Measurements from ENCODE around the gene TTC21A. TPM values are rescaled to one million over a fixed set of nuclear protein-coding genes. Genes with fewer than 3 reads are reported as not detected.

Gene TTC21A
- total RNA-seq, 1 experiment from 2014 or later: 9.5 TPM

DNA sequence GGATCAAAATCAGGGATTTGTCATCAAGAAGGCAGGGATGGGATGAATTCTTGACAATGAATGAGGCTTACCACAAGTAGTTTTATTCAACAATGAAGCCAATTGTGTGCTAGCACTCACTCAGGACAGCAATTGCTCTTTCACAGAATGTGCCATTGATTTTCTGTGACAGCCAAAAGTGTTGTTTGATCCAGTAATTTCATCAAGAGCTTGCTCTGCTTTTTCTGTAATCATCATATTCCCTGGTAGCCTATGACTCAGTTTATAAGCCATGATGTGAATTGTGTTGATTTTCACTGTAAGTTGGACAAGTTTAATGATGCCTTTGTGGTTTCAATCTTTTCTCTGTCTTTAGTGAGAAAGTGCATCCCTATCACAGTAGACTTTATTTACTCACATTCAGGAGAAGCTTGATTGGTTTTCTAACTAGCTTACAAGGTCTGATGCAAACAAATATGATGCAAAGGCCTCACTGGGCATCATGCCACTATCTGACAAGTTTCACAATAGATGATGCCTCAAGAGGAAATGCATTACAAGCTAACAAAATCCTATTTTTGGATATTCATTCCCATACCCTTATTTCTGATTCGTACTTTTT, 59.6 kb downstream of the TTC21A start:
- no peak overlapping the region for H2AFZ ChIP-seq
- peaks cover 16% of the 10 kb centered on the region for H3F3A ChIP-seq (ENCODE audit: insufficient read depth, low read depth)
- H3K36me3 ChIP-seq (ENCODE audit: low read depth): no peaks in the 10 kb centered on the region
- TF ChIP-seq CTCF (conservative IDR thresholded peaks at IDR 0.05) (no peak), EZH2 (IDR thresholded peaks at IDR 0.05; ENCODE audit: low read depth) (no peak)
- intact Hi-C loops (cut with micrococcal nuclease; ENCODE audit: unreplicated experiment): no loop called here
- H3K79me2 ChIP-seq (ENCODE audit: low read depth): no peaks in the 10 kb centered on the region
- no peak overlapping the region for H3K4me3 ChIP-seq
- H3K27me3 ChIP-seq (ENCODE audit: insufficient read depth, low read depth): no peaks in the 10 kb centered on the region
- no peaks in the 10 kb centered on the region for H3K9me3 ChIP-seq (ENCODE audit: insufficient read depth, low read depth)
- H3K4me2 ChIP-seq: peak overlapping the region; percentile 15; the same call in 1 of the 2 replicates
- H3K27ac ChIP-seq: peak overlapping the region; percentile 55
- no TSS peak for BruUV-seq (replicated peaks)
- H3K4me1 ChIP-seq (replicated peaks; ENCODE audit: insufficient read depth): peaks cover 28% of the 10 kb centered on the region
- no peaks in the 10 kb centered on the region for H3K9me2 ChIP-seq (ENCODE audit: insufficient read depth)
- peak in 1 of 2 experiments; percentile 77 for DNase-seq
- H4K20me1 ChIP-seq (ENCODE audit: insufficient read depth): no peaks in the 10 kb centered on the region
- ChIA-PET POLR2A (ENCODE audit: unreplicated experiment) (no interaction called here), CTCF (interaction anchor here (1.2 kb wide), 1 partner anchor 42 kb away, joined by 3 read pairs; no protein-coding TSS in a partner anchor)

GRCh38 chr3:39168156-39168780, 60.8 kb downstream of the TTC21A start:
- Histone ChIP-seq H3K79me2 (ENCODE audit: low read depth) (no peaks in the 10 kb centered on the region), H4K20me1 (ENCODE audit: insufficient read depth) (no peaks in the 10 kb centered on the region), H3K27ac (no peak overlapping the region), H3F3A (ENCODE audit: insufficient read depth, low read depth) (peaks cover 16% of the 10 kb centered on the region), H3K9me3 (ENCODE audit: insufficient read depth, low read depth) (no peaks in the 10 kb centered on the region), H3K36me3 (ENCODE audit: low read depth) (no peaks in the 10 kb centered on the region), H3K4me2 (no peak overlapping the region), H3K4me1 (replicated peaks; ENCODE audit: insufficient read depth) (peaks cover 28% of the 10 kb centered on the region), H3K9me2 (ENCODE audit: insufficient read depth) (no peaks in the 10 kb centered on the region), H2AFZ (no peak overlapping the region), H3K4me3 (no peak overlapping the region), H3K27me3 (ENCODE audit: insufficient read depth, low read depth) (no peaks in the 10 kb centered on the region)
- TF ChIP-seq EZH2 (IDR thresholded peaks at IDR 0.05; ENCODE audit: low read depth) (no peak), CTCF (conservative IDR thresholded peaks at IDR 0.05) (no peak)
- no peak for DNase-seq
- BruUV-seq (replicated peaks): no TSS peak
- POLR2A ChIA-PET (ENCODE audit: unreplicated experiment): interaction anchor here (0.5 kb wide), 1 partner anchor 8 kb away, joined by 5 read pairs; no protein-coding TSS in a partner anchor
- intact Hi-C loops (cut with micrococcal nuclease; ENCODE audit: unreplicated experiment): no loop called here
- CTCF ChIA-PET: no interaction called here

DNA sequence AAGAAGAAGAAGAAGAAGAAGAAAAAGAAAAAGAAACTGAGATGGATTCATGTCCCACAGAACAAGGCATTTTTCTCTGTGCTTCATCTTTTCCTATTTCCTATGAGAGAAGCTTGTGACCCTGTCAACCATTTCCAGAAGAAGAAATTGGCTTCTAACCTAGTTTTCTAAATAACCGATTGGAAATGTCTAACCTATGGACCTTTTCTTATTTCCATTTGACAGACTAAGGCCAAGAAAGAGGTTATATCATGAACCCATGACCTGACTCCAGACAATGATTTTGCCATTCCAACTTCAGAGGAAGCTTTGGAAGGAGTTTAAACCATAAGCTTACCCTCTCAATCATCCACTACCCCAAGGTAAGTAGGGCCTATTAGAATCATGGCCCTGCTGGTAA, 62.2 kb downstream of the TTC21A start:
- no peaks in the 10 kb centered on the region for H4K20me1 ChIP-seq (ENCODE audit: insufficient read depth)
- peaks cover 28% of the 10 kb centered on the region for H3K4me1 ChIP-seq (replicated peaks; ENCODE audit: insufficient read depth)
- no peak overlapping the region for H3K4me2 ChIP-seq
- TF ChIP-seq EZH2 (IDR thresholded peaks at IDR 0.05; ENCODE audit: low read depth) (no peak), CTCF (conservative IDR thresholded peaks at IDR 0.05) (no peak)
- intact Hi-C loops (cut with micrococcal nuclease; ENCODE audit: unreplicated experiment): no loop called here
- ChIA-PET CTCF (no interaction called here), POLR2A (ENCODE audit: unreplicated experiment) (no interaction called here)
- H3K36me3 ChIP-seq (ENCODE audit: low read depth): no peaks in the 10 kb centered on the region
- H2AFZ ChIP-seq: no peak overlapping the region
- no peak overlapping the region for H3K4me3 ChIP-seq
- peaks cover 16% of the 10 kb centered on the region for H3F3A ChIP-seq (ENCODE audit: insufficient read depth, low read depth)
- H3K27ac ChIP-seq: no peak overlapping the region
- no peaks in the 10 kb centered on the region for H3K79me2 ChIP-seq (ENCODE audit: low read depth)
- H3K9me3 ChIP-seq (ENCODE audit: insufficient read depth, low read depth): no peaks in the 10 kb centered on the region
- H3K27me3 ChIP-seq (ENCODE audit: insufficient read depth, low read depth): no peaks in the 10 kb centered on the region
- DNase-seq: no peak
- no peaks in the 10 kb centered on the region for H3K9me2 ChIP-seq (ENCODE audit: insufficient read depth)
- no TSS peak for BruUV-seq (replicated peaks)

Measured in PC-9 (cell line).